HCT116 (cell line): ENCODE data around the gene TMEM52. TPM values are rescaled to one million over a fixed set of nuclear protein-coding genes. Genes with fewer than 3 reads are reported as not detected.

Experiments
- ATAC-seq: fragments of 200-7000 bp; cut with Tn5 transposase; 2 replicates; pipeline ENCODE4 v1.9.1; 2020; ENCODE audit warnings: mild to moderate bottlenecking, moderate library complexity
- BruUV-seq: library from RNA; stranded (reverse); fragments of 400-500 nt; replicated peaks from 2 replicates; lab custom pipeline; 2021; lab: Mats Ljungman, UMichigan
- CTCF ChIA-PET: fragments of 300-600 bp; sonication (Branson Sonifier 250); formaldehyde crosslinking; loops from one replicate; lab custom pipeline; 2021; ENCODE audit warnings: antibody characterized with exemption; lab: Charles Lee
- POLR2A ChIA-PET: fragments of 300-600, 350-600 bp; sonication (Branson Sonifier 250); formaldehyde crosslinking; loops from one replicate; lab custom pipeline; 2021; ENCODE audit warnings: antibody characterized with exemption; lab: Charles Lee
- RAD21 ChIA-PET, 2 experiments: fragments of 300-600 bp; sonication (Branson Sonifier 250); formaldehyde crosslinking; loops; one replicate each; lab custom pipeline; 2023; ENCODE audit warnings: low total read pairs in 2 of 2; ENCODE audit not compliant: uncharacterized antibody in 2 of 2, unreplicated experiment in 2 of 2, low non-redundant PET in 1 of 2; lab: Charles Lee
- DNase-seq: peaks from one replicate; pipeline ENCODE4 v3.0.0-alpha.2; 2010; ENCODE audit warnings: low read depth, low spot score
- H2AFZ ChIP-seq: fragments of 200-600 bp; shearing (Covaris generic), sonication (generic); 2 replicates; pipeline ENCODE4 v1.6.1; 2017; ENCODE audit warnings: low read depth, mixed run types, mixed read lengths, antibody characterized with exemption, low read length; ENCODE audit not compliant: poor library complexity, severe bottlenecking
- H3K27ac ChIP-seq: 2 replicates; pipeline ENCODE4 v1.5.1; 2012; ENCODE audit warnings: low read depth, low read length
- H3K27me3 ChIP-seq: fragments of 200-600 bp; sonication (generic); 2 replicates; pipeline ENCODE4 v1.6.1; 2016; ENCODE audit warnings: mixed run types, low read length, mixed read lengths; ENCODE audit not compliant: insufficient read depth
- H3K36me3 ChIP-seq, 2 experiments: fragments of 200-500 bp in 1 of 2; fragments of 200-600 bp in 1 of 2; sonication (Bioruptor generic) in 1 of 2; sonication (generic) in 1 of 2; 2 replicates each; pipeline versions ENCODE4 v1.5.1 to v1.6.1; 2014 to 2016; ENCODE audit warnings: low read length in 2 of 2, inconsistent platforms in 1 of 2, mixed read lengths in 1 of 2, mixed run types in 1 of 2; ENCODE audit not compliant: insufficient read depth in 2 of 2, control insufficient read depth in 1 of 2
- H3K4me1 ChIP-seq, 2 experiments: fragments of 200-600 bp in 1 of 2; sonication (generic) in 1 of 2; 2 replicates each; pipeline versions ENCODE4 v1.5.1 to v1.6.1; 2012 to 2017; ENCODE audit warnings: low read length in 2 of 2, inconsistent platforms in 1 of 2, mild to moderate bottlenecking in 1 of 2, mixed read lengths in 1 of 2, mixed run types in 1 of 2, moderate library complexity in 1 of 2; ENCODE audit not compliant: insufficient read depth in 2 of 2, control insufficient read depth in 1 of 2
- H3K4me2 ChIP-seq: fragments of 200-600 bp; sonication (generic); 2 replicates; pipeline ENCODE4 v1.6.1; 2017; ENCODE audit warnings: mixed run types, low read length, mixed read lengths
- H3K4me3 ChIP-seq, 2 experiments: fragments of 200-600 bp in 1 of 2; sonication (generic) in 1 of 2; replicated peaks in 1 of 2; 2 replicates each; pipeline ENCODE4 v1.5.1; 2011 to 2016; ENCODE audit warnings: low read length in 2 of 2, control low read depth in 1 of 2, low read depth in 1 of 2, mild to moderate bottlenecking in 1 of 2, mixed read lengths in 1 of 2, mixed run types in 1 of 2
- H3K79me2 ChIP-seq: fragments of 200-600 bp; sonication (generic); 2 replicates; pipeline ENCODE4 v1.6.1; 2017; ENCODE audit warnings: mild to moderate bottlenecking, mixed run types, low read length, moderate library complexity, mixed read lengths; ENCODE audit not compliant: insufficient read depth
- H3K9ac ChIP-seq: fragments of 200-600 bp; sonication (generic); 2 replicates; pipeline ENCODE4 v1.6.1; 2016; ENCODE audit warnings: low read length, mixed read lengths
- H3K9me2 ChIP-seq: fragments of 200-600 bp; sonication (generic), shearing (Covaris generic); 2 replicates; pipeline ENCODE4 v1.6.1; 2017; ENCODE audit warnings: mixed run types, mild to moderate bottlenecking, moderate library complexity; ENCODE audit not compliant: insufficient read depth
- H3K9me3 ChIP-seq, 2 experiments: fragments of 200-500 bp in 1 of 2; fragments of 200-600 bp in 1 of 2; sonication (Bioruptor generic) in 1 of 2; sonication (generic) in 1 of 2; 2 replicates each; pipeline ENCODE4 v1.6.1; 2014 to 2017; ENCODE audit warnings: low read length in 2 of 2, mixed read lengths in 2 of 2, inconsistent platforms in 1 of 2, low read depth in 1 of 2, mild to moderate bottlenecking in 1 of 2, mixed run types in 1 of 2, moderate library complexity in 1 of 2; ENCODE audit not compliant: control insufficient read depth in 1 of 2, insufficient read depth in 1 of 2
- H4K20me1 ChIP-seq: fragments of 200-600 bp; sonication (generic), shearing (Covaris generic); 2 replicates; pipeline ENCODE4 v1.6.1; 2017; ENCODE audit warnings: mixed run types, mild to moderate bottlenecking, moderate library complexity; ENCODE audit not compliant: insufficient read depth
- CBX3 ChIP-seq: IDR thresholded peaks from 2 replicates; pipeline ENCODE4 v1.6.1; 2012; ENCODE audit warnings: low read depth
- CEBPB ChIP-seq: IDR thresholded peaks from 2 replicates; pipeline ENCODE4 v1.6.1; 2012; ENCODE audit warnings: low read depth
- ELF1 ChIP-seq: IDR thresholded peaks from 2 replicates; pipeline ENCODE4 v1.6.1; 2012; ENCODE audit warnings: low read depth, borderline replicate concordance
- EZH2 ChIP-seq: fragments of 200-600 bp; sonication (generic); IDR thresholded peaks from 2 replicates; pipeline ENCODE4 v1.6.1; 2017; ENCODE audit warnings: antibody characterized with exemption, mixed run types
- POLR2A ChIP-seq: IDR thresholded peaks from 2 replicates; pipeline ENCODE4 v1.7.0; 2011; ENCODE audit warnings: borderline replicate concordance; ENCODE audit not compliant: insufficient read depth, insufficient read length; ENCODE audit errors: extremely low read depth
- POLR2AphosphoS5 ChIP-seq: IDR thresholded peaks from 2 replicates; pipeline ENCODE4 v1.6.1; 2011; ENCODE audit warnings: mild to moderate bottlenecking, low read depth, low read length, moderate library complexity
- RAD21 ChIP-seq: IDR thresholded peaks from 2 replicates; pipeline ENCODE4 v1.6.1; 2012; ENCODE audit warnings: low read depth, mild to moderate bottlenecking
- SP1 ChIP-seq: IDR thresholded peaks from 2 replicates; pipeline ENCODE4 v1.6.1; 2012; ENCODE audit warnings: low read depth
- SRF ChIP-seq: IDR thresholded peaks from 2 replicates; pipeline ENCODE4 v1.6.1; 2012; ENCODE audit warnings: low read depth
- TCF7L2 ChIP-seq: IDR thresholded peaks from 2 replicates; pipeline ENCODE4 v1.7.0; 2011; ENCODE audit warnings: borderline replicate concordance, inconsistent platforms; ENCODE audit not compliant: insufficient read depth, insufficient read length; ENCODE audit errors: extremely low read depth
- ZNF274 ChIP-seq: fragments of 200-500 bp; sonication (Bioruptor generic); IDR thresholded peaks from 2 replicates; pipeline ENCODE4 v1.6.1; 2014; ENCODE audit warnings: mild to moderate bottlenecking, low read depth, low read length, inconsistent platforms
- intact Hi-C: fragments of 100-400 bp; cut with micrococcal nuclease; formaldehyde crosslinking; loops from 2 replicates; pipeline ENCODE4 v1.10.0; 2022
- total RNA-seq: library from RNA; stranded (reverse); gene quantifications from one replicate; pipeline ENCODE4 v1.2.1, GENCODE V29; 2021; ENCODE audit not compliant: unreplicated experiment
- TF ChIP-seq, protein P1 (sequence below): IDR thresholded peaks from 2 replicates; pipeline ENCODE4 v1.6.1; 2012
- TF ChIP-seq, protein P2 (sequence below): IDR thresholded peaks from 2 replicates; pipeline ENCODE4 v1.6.1; 2012
- TF ChIP-seq, protein P3 (sequence below): IDR thresholded peaks from 2 replicates; pipeline ENCODE4 v1.6.1; 2011; ENCODE audit warnings: mild to moderate bottlenecking, low read length, moderate library complexity; ENCODE audit not compliant: insufficient replicate concordance; ENCODE audit errors: extremely low read depth
- TF ChIP-seq, protein P4 (sequence below), 3 experiments: fragments of 200-600 bp in 1 of 3; sonication (generic) in 1 of 3; IDR thresholded peaks in 2 of 3; conservative IDR thresholded peaks in 1 of 3; 2 replicates each; pipeline ENCODE4 v1.5.1; 2012 to 2017; ENCODE audit warnings: low read depth in 2 of 3, low read length in 2 of 3, antibody characterized with exemption in 1 of 3, borderline replicate concordance in 1 of 3, control low read depth in 1 of 3, mild to moderate bottlenecking in 1 of 3, mixed read lengths in 1 of 3, mixed run types in 1 of 3, moderate library complexity in 1 of 3; ENCODE audit not compliant: insufficient read depth in 1 of 3
- TF ChIP-seq, protein P5 (sequence below): IDR thresholded peaks from 2 replicates; pipeline ENCODE4 v1.6.1; 2012; ENCODE audit warnings: low read depth

Gene TMEM52
- total RNA-seq, 1 experiment from 2014 or later: 27.5 TPM

DNA sequence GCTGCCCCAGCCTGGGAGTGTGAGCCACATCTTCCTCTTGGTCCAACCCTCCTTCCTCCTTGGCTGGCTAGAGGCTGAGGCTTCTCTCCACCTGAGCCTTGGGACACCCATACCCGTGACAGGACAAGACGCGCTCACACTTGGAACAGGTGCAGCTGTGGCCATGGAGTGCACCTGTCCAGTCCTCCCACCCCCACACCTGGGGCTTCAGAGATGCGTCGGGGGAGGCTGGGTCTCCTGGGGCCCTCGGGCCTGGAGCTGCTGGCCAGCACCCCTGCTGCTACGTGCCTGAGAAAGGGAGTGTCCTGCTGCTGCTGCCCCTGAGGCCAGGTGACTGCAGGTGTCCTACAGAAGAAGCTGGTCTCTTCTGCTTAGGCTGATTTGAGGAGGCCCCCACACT, 37.0 kb upstream of the TMEM52 start:
- peaks cover 3 to 18% of the 10 kb centered on the region in 2 experiments; a peak in 3 of 4 replicates for H3K4me1 ChIP-seq
- no peak for ATAC-seq
- no peaks in the 10 kb centered on the region for H3K79me2 ChIP-seq
- no peaks in the 10 kb centered on the region for H3K36me3 ChIP-seq
- POLR2A ChIA-PET: no interaction called here
- no TSS peak for BruUV-seq
- H3K4me2 ChIP-seq: no peak overlapping the region
- H3K4me3 ChIP-seq: no peak overlapping the region
- H3K27me3 ChIP-seq: no peaks in the 10 kb centered on the region
- no peak overlapping the region for H3K27ac ChIP-seq
- intact Hi-C loops: no loop called here
- CTCF ChIA-PET: interaction anchor here (1.3 kb wide), 1 partner anchor 12 kb away, joined by 4 read pairs; no protein-coding TSS in a partner anchor
- DNase-seq: no peak
- RAD21 ChIA-PET: no interaction called here
- H3K9ac ChIP-seq: no peak overlapping the region
- TF ChIP-seq SRF (no peak), CBX3 (no peak), ZNF274 (no peak), POLR2AphosphoS5 (no peak), ELF1 (no peak), POLR2A (no peak), TCF7L2 (no peak), EZH2 (no peak), CEBPB (no peak), RAD21 (no peak), SP1 (no peak)
- TF ChIP-seq, protein P1, sequence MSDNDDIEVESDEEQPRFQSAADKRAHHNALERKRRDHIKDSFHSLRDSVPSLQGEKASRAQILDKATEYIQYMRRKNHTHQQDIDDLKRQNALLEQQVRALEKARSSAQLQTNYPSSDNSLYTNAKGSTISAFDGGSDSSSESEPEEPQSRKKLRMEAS: no peak
- TF ChIP-seq, protein P2, sequence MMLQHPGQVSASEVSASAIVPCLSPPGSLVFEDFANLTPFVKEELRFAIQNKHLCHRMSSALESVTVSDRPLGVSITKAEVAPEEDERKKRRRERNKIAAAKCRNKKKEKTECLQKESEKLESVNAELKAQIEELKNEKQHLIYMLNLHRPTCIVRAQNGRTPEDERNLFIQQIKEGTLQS: no peak
- TF ChIP-seq, protein P3, sequence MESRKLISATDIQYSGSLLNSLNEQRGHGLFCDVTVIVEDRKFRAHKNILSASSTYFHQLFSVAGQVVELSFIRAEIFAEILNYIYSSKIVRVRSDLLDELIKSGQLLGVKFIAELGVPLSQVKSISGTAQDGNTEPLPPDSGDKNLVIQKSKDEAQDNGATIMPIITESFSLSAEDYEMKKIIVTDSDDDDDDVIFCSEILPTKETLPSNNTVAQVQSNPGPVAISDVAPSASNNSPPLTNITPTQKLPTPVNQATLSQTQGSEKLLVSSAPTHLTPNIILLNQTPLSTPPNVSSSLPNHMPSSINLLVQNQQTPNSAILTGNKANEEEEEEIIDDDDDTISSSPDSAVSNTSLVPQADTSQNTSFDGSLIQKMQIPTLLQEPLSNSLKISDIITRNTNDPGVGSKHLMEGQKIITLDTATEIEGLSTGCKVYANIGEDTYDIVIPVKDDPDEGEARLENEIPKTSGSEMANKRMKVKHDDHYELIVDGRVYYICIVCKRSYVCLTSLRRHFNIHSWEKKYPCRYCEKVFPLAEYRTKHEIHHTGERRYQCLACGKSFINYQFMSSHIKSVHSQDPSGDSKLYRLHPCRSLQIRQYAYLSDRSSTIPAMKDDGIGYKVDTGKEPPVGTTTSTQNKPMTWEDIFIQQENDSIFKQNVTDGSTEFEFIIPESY: no peak
- TF ChIP-seq, protein P4, sequence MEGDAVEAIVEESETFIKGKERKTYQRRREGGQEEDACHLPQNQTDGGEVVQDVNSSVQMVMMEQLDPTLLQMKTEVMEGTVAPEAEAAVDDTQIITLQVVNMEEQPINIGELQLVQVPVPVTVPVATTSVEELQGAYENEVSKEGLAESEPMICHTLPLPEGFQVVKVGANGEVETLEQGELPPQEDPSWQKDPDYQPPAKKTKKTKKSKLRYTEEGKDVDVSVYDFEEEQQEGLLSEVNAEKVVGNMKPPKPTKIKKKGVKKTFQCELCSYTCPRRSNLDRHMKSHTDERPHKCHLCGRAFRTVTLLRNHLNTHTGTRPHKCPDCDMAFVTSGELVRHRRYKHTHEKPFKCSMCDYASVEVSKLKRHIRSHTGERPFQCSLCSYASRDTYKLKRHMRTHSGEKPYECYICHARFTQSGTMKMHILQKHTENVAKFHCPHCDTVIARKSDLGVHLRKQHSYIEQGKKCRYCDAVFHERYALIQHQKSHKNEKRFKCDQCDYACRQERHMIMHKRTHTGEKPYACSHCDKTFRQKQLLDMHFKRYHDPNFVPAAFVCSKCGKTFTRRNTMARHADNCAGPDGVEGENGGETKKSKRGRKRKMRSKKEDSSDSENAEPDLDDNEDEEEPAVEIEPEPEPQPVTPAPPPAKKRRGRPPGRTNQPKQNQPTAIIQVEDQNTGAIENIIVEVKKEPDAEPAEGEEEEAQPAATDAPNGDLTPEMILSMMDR (IDR thresholded peaks at IDR 0.05 in 2 of 3, conservative IDR thresholded peaks at IDR 0.05 in 1 of 3; ENCODE audit: borderline replicate concordance in 1 of 3, insufficient read depth in 1 of 3, low read depth in 2 of 3, low read length in 2 of 3): no peak
- TF ChIP-seq, protein P5, sequence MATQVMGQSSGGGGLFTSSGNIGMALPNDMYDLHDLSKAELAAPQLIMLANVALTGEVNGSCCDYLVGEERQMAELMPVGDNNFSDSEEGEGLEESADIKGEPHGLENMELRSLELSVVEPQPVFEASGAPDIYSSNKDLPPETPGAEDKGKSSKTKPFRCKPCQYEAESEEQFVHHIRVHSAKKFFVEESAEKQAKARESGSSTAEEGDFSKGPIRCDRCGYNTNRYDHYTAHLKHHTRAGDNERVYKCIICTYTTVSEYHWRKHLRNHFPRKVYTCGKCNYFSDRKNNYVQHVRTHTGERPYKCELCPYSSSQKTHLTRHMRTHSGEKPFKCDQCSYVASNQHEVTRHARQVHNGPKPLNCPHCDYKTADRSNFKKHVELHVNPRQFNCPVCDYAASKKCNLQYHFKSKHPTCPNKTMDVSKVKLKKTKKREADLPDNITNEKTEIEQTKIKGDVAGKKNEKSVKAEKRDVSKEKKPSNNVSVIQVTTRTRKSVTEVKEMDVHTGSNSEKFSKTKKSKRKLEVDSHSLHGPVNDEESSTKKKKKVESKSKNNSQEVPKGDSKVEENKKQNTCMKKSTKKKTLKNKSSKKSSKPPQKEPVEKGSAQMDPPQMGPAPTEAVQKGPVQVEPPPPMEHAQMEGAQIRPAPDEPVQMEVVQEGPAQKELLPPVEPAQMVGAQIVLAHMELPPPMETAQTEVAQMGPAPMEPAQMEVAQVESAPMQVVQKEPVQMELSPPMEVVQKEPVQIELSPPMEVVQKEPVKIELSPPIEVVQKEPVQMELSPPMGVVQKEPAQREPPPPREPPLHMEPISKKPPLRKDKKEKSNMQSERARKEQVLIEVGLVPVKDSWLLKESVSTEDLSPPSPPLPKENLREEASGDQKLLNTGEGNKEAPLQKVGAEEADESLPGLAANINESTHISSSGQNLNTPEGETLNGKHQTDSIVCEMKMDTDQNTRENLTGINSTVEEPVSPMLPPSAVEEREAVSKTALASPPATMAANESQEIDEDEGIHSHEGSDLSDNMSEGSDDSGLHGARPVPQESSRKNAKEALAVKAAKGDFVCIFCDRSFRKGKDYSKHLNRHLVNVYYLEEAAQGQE: no peak
- no peaks in the 10 kb centered on the region for H3K9me3 ChIP-seq
- no peaks in the 10 kb centered on the region for H4K20me1 ChIP-seq
- no peak overlapping the region for H2AFZ ChIP-seq
- no peaks in the 10 kb centered on the region for H3K9me2 ChIP-seq
